Measurements from ENCODE around the gene GPR39. TPM values are rescaled to one million over a fixed set of nuclear protein-coding genes. Genes with fewer than 3 reads are reported as not detected.

The GPR39 gene
- total RNA-seq, 2 experiments from 2014 or later = 0.13 TPM; not detected in 1

DNA sequence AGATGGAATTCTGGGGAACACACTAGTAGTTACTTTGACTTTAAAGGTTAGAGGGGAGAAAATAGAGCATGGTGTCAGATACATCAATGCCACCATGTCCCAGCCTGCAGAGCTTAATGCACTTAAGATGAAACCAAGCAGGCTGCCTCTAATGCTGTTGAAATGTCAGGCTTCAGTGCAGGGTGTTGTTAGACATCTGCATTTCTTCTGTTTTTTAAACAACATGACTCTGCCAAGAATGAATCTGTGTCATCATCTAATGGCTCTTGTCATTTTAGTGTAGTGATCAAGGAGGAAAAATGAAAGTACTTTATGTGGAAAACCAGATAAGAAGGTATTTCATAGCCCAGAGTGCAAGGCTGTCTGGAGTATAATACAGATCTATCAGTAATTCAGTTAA, 223.5 kb downstream of the GPR39 start:
- Histone ChIP-seq H2AFZ (ENCODE audit: low read length) (no peak overlapping the region), H3K36me3 (ENCODE audit: insufficient read depth, low read length) (no peaks in the 10 kb centered on the region), H3K79me2 (ENCODE audit: insufficient read depth, low read depth, low read length) (no peaks in the 10 kb centered on the region), H3K9me3 (ENCODE audit: low read length) (no peaks in the 10 kb centered on the region), H3K9me2 (ENCODE audit: insufficient read depth, low read length) (no peaks in the 10 kb centered on the region), H3K4me2 (ENCODE audit: low read length) (no peak overlapping the region), H3K27ac (ENCODE audit: low read depth, low read length, poor library complexity, severe bottlenecking) (no peak overlapping the region), H3K4me3 (ENCODE audit: low read depth, low read length, poor library complexity, severe bottlenecking) (no peak overlapping the region), H3K4me1 (ENCODE audit: insufficient read depth, low read length, poor library complexity, severe bottlenecking) (peaks cover 48% of the 10 kb centered on the region), H4K20me1 (ENCODE audit: insufficient read depth, low read length) (no peaks in the 10 kb centered on the region)
- CTCF ChIA-PET (ENCODE audit: unreplicated experiment) = no interaction called here
- intact Hi-C loops (cut with micrococcal nuclease; ENCODE audit: unreplicated experiment) = loop anchor here (10.0 kb wide), 1 partner anchor 1545 kb away; the partner anchor contains the start of gene FAM168B
- TF ChIP-seq, protein P1, sequence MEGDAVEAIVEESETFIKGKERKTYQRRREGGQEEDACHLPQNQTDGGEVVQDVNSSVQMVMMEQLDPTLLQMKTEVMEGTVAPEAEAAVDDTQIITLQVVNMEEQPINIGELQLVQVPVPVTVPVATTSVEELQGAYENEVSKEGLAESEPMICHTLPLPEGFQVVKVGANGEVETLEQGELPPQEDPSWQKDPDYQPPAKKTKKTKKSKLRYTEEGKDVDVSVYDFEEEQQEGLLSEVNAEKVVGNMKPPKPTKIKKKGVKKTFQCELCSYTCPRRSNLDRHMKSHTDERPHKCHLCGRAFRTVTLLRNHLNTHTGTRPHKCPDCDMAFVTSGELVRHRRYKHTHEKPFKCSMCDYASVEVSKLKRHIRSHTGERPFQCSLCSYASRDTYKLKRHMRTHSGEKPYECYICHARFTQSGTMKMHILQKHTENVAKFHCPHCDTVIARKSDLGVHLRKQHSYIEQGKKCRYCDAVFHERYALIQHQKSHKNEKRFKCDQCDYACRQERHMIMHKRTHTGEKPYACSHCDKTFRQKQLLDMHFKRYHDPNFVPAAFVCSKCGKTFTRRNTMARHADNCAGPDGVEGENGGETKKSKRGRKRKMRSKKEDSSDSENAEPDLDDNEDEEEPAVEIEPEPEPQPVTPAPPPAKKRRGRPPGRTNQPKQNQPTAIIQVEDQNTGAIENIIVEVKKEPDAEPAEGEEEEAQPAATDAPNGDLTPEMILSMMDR (conservative IDR thresholded peaks at IDR 0.05; ENCODE audit: low read length) = no peak
- no peak for TF ChIP-seq EZH2phosphoT487 (IDR thresholded peaks at IDR 0.05; ENCODE audit: borderline replicate concordance, low read depth, low read length)
- no peak for DNase-seq (ENCODE audit: low spot score)
- POLR2A ChIA-PET = no interaction called here
- BruUV-seq (replicated peaks) = no TSS peak

DNA sequence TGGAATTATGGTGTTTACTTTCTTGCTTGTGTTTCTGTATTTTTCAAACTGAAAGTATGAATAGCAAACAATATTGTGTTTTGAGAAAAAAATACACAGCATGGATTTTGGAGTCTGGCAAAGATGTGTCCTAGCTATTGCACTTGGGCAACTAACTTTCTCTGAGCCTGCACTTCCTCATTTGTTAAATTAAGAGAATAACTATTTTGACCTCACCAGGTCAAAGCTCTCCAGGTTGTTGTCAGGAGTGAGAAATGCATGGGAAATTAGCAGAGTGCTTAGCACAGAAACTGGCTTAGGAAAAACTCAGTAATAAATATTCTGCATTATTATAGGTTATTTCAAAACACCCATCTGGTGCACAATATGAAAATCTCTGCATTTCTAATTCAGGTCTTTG, 225.2 kb downstream of the GPR39 start:
- intact Hi-C loops (cut with micrococcal nuclease; ENCODE audit: unreplicated experiment) = loop anchor here (10.0 kb wide), 1 partner anchor 1547 kb away; the partner anchor contains the start of gene FAM168B
- H3K4me3 ChIP-seq (ENCODE audit: low read depth, low read length, poor library complexity, severe bottlenecking) = no peak overlapping the region
- H4K20me1 ChIP-seq (ENCODE audit: insufficient read depth, low read length) = no peaks in the 10 kb centered on the region
- H3K27ac ChIP-seq (ENCODE audit: low read depth, low read length, poor library complexity, severe bottlenecking) = peak overlapping the region; percentile 53
- H3K36me3 ChIP-seq (ENCODE audit: insufficient read depth, low read length) = no peaks in the 10 kb centered on the region
- H3K9me2 ChIP-seq (ENCODE audit: insufficient read depth, low read length) = no peaks in the 10 kb centered on the region
- no peak for DNase-seq (ENCODE audit: low spot score)
- H3K4me2 ChIP-seq (ENCODE audit: low read length) = peak overlapping the region; percentile 67
- peaks cover 64% of the 10 kb centered on the region for H3K4me1 ChIP-seq (ENCODE audit: insufficient read depth, low read length, poor library complexity, severe bottlenecking)
- BruUV-seq (replicated peaks) = no TSS peak
- peak overlapping the region; percentile 77; the same call in 1 of the 2 replicates for H2AFZ ChIP-seq (ENCODE audit: low read length)
- CTCF ChIA-PET (ENCODE audit: unreplicated experiment) = no interaction called here
- no peaks in the 10 kb centered on the region for H3K9me3 ChIP-seq (ENCODE audit: low read length)
- H3K79me2 ChIP-seq (ENCODE audit: insufficient read depth, low read depth, low read length) = no peaks in the 10 kb centered on the region
- POLR2A ChIA-PET = interaction anchor here (0.7 to 1.3 kb wide), 2 partner anchors 10 to 23 kb away, joined by 3 to 5 read pairs; no protein-coding TSS in a partner anchor
- no peak for TF ChIP-seq EZH2phosphoT487 (IDR thresholded peaks at IDR 0.05; ENCODE audit: borderline replicate concordance, low read depth, low read length)
- TF ChIP-seq, protein P1 (conservative IDR thresholded peaks at IDR 0.05; ENCODE audit: low read length) = no peak

DNA sequence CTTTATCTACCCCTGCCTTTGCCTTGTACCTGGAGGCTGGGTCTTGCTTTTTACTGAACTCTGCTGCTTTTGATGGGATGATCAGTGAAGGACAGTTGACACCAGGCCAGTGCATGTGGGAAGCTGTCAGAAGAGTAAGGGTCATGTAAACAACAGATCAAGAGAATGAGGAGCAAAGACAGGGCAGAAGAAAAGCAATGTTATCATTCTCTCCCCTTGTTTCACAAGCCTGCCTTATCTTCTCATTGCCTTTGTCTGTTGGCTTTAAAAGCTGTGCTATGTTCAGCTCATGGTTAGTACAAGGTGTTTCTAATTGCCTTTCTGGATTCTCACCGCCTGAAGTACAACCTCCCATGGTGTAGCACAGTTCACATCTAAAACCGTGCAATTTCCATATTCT, 225.8 kb downstream of the GPR39 start:
- Histone ChIP-seq H3K9me2 (ENCODE audit: insufficient read depth, low read length) (no peaks in the 10 kb centered on the region), H2AFZ (ENCODE audit: low read length) (peak overlapping the region; percentile 77; the same call in 1 of the 2 replicates), H3K9me3 (ENCODE audit: low read length) (no peaks in the 10 kb centered on the region), H3K4me1 (ENCODE audit: insufficient read depth, low read length, poor library complexity, severe bottlenecking) (peaks cover 70% of the 10 kb centered on the region), H3K36me3 (ENCODE audit: insufficient read depth, low read length) (no peaks in the 10 kb centered on the region), H3K4me2 (ENCODE audit: low read length) (peak overlapping the region; percentile 67), H3K27ac (ENCODE audit: low read depth, low read length, poor library complexity, severe bottlenecking) (peak overlapping the region; percentile 53), H3K4me3 (ENCODE audit: low read depth, low read length, poor library complexity, severe bottlenecking) (no peak overlapping the region), H3K79me2 (ENCODE audit: insufficient read depth, low read depth, low read length) (no peaks in the 10 kb centered on the region), H4K20me1 (ENCODE audit: insufficient read depth, low read length) (no peaks in the 10 kb centered on the region)
- TF ChIP-seq, protein P1 (conservative IDR thresholded peaks at IDR 0.05; ENCODE audit: low read length) = no peak
- no peak for TF ChIP-seq EZH2phosphoT487 (IDR thresholded peaks at IDR 0.05; ENCODE audit: borderline replicate concordance, low read depth, low read length)
- BruUV-seq (replicated peaks) = no TSS peak
- ChIA-PET POLR2A (interaction anchor here (0.7 to 1.3 kb wide), 2 partner anchors 9 to 22 kb away, joined by 3 to 5 read pairs; no protein-coding TSS in a partner anchor), CTCF (ENCODE audit: unreplicated experiment) (no interaction called here)
- intact Hi-C loops (cut with micrococcal nuclease; ENCODE audit: unreplicated experiment) = loop anchor here (10.0 kb wide), 1 partner anchor 1548 kb away; the partner anchor contains the start of gene FAM168B
- DNase-seq (ENCODE audit: low spot score) = no peak
